ENCODE data around the gene TBX2.
A peak's percentile ranks its signal among the peaks of the same experiment; 100 is the strongest.

The TBX2 gene

DNA sequence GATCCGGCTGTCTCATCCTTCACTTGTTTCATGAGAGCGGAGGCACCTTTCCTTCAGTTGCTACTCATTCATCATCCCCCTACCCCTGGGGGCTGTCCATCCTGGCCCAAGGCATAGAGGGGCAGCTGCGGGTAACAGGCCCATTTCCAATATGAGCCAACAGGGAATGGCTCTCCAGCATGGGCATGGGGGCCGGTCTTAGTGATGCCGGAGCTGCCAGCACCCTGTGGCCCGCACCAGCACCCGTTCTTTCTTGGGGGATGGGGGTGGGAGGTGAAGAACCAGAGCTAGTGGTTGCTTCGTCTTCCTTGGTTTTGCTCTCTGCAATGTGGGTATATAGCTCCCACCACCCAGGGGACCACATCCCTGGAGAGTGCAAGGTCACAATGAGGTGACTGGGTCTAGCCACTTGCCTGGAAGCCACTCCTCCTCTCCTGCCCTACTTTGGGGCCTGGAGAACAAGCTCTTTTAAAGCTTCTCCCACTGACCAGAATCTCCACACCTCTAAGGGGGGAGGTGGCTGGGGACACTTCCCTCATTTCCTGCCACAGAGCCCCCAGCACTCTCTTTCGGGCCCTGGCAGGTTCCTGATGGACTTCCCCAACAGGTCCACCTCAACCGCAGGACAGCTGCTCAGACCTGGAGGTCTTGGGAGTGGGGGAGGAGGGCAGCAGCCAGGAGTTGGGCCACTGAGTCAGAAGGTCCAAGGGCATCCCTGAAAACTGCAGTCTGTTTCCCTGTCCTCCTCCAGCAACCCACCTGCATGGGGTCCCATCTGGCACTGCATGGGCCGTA lies 11.9 kb upstream of the TBX2 start:
- no peak for DNase-seq (ENCODE audit: low read depth)

DNA sequence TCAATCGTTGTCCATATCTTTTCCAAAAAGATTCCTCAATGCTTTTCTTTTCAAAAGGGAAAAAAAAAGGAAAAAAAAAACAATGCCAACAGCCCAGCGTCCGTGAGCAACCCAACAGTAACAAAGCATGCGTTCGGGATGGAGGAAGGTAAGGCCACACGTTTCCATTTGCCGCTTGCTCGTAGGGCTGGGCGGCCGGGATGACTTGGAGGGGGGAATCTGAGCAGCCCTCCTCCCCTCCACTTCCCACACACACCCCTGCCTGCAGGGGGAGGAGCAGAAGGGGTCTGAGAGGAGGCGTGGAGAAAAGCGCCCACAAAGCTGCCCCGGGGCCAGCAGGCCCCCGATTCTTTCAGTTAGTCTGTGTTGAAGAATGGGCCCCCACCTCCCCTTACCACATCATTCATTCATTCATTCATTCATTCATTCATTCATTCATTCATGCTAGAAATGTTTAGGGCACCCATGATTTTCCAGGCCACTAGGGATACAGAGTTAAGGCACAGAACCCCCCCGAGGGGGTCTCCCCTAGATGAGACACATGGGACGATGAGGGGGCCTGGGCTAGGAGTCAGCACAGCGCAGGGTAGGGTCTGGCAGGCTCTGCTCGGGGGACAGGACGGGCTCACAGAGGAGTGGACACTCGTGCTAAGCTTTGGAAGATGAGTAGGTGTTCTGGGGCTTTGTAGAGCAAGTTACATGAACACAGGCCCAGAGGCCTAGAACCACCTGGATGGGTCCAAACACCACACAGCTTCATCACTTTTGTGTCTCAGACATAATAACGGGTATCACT lies 10.9 kb upstream of the TBX2 start:
- DNase-seq (ENCODE audit: low read depth): no peak

DNA sequence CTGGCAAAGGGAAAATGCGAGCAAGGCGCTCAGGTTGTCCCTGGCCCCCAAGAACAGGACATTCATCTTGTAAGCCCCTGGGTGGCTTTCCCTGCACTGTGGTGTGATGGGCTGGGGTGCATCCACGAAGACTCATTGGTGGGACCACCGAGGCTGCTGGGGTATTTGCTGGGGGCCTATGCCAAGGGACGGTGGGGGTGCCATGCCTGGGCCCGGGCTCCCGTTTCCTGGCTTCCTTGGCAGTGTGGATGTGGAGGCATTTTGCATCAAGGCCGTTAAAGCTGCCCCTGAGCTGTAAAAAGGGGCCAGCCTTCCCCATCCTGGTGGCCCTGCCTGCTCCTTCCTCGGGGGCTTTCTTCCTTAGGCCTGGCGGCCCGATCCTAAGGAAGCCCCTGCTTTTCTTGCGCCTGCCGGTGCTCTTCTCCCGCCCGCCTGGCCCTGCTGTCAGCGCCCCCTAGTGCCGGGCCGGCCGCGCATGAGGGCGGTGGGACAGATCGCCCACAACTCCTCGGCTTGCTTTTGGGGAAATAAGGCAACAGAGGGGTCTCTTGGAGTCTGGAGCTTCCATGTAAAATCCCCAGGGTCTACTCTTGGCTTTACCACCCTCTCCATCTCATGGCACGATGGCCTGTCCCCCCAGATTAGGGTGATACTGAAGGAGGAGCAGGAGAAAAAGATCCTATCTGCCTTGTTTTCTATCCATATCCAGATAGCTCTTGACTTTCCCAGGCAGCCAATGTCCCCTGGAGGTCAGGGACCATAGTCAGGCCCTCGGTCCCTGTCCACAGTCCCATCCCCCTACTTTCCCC lies 9.8 kb upstream of the TBX2 start:
- peak; percentile 40 for DNase-seq (ENCODE audit: low read depth)

DNA sequence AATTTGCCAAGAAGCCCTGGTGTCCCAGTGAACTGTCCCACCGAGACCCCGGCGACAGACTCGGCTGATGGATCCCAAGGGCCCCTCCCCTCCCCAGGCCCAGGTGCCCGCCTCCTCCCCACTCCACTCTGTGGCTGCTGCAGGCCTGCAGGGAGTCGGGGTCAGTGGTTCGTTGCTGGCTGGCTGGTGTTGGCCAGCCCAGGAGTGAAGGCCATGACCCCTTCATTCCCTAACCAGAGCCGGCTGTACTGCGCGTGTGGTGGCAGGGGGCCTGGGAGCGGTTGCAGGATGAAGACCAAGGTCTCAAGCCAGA lies 9.2 kb upstream of the TBX2 start:
- DNase-seq (ENCODE audit: low read depth): no peak

DNA sequence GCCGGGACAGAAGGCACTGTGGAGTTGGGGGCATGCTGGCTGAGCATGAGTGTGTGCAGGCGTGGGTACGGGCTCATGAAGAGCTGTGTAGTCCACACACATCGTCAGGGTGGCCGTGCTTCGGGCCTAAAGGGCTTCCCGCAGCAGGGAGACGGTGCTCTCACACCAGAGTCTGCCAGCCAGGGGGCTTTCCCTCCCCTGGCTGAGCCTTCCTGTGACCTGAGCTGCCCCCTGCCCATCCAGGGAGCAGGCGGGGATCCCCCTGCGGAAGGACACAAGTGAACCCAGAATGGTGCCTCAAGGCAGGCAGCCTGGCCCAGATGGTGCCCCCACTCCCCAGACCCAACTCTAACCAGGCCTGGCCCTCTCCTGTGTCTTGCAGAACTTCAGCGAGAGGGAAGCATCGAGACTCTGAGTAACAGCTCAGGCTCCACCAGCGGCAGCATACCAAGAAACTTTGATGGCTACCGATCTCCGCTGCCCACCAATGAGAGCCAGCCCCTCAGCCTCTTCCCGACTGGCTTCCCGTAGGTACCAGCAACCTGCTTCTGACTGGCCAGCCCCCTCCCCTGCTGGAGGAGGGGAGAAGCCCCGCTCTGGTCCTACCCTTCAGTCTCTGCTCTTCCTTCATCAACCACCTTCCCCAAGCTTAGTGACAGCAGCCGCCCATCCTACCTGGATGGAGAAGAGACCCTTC lies 7.9 kb upstream of the TBX2 start:
- DNase-seq (ENCODE audit: low read depth): no peak

DNA sequence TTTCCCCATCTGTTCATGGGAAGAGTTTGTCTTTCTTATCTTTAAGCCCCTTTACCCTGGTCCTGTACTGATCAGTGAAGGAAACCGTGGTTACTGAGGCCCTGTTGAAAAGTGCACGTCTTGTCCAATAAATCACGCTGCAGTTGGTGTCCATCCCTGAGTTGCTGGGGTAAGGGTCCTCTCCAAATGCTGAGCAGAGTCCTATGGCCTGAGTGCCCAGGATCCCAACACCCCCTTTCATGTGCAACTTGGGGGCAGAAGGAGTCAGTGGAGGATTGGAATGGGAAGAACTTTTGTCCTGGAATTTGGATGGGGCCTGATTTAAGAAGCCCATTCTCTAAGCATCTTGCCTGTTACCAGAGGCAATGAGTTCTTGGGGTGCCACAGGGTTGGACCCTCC lies 7.0 kb upstream of the TBX2 start:
- no peak for DNase-seq (ENCODE audit: low read depth)

DNA sequence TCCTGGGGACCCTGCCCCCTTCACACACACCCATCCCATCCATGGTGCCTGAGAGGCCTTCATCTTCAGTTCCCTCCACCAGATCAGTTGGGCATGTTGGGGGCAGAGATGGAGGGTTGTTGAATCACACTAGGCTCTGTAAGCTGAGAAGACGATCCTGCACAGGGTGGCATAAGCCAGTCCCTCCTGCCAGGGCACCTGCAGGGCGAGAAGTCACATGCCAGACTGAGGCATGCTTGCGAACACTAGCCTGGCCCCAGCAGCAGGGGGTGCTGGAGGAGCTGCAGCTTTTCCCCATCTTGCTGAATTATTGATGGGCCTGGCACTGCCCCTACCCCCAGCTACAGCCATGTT lies 6.1 kb upstream of the TBX2 start:
- DNase-seq (ENCODE audit: low read depth): no peak

DNA sequence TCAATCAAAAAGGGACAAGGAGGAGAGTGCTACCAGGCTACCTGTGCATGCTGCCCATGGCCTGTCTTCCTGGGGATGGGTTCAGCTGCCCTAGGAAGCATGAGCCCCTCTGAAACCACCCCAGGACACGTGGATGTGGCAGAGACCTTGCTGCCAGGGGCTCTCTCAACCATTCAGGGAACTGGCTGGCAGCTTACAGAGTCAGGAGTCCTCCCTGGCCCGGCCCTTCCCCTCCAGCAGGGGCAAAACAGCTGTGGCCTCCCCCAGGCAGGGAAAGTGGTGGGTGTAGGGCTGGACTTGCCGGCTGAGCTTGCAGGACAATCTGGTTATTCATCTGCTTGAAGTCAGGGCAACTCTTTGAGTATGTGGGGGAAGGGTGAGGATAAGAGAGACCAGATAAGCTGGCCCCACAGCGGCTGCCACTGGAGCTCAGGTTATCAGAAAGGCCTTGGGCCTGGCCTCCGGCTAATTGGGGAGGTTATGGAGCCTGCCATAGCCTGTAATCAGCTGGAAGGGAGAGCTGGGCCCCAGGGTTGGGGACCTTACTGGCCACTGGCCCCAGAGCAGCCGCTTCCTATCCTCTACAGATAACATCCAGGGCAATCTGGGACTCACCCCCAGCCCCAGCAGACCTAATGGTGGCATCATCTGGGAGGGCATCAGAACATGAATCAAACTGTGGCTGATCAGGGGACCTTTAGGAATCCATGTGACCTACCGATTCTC lies 5.6 kb upstream of the TBX2 start:
- DNase-seq (ENCODE audit: low read depth): no peak

DNA sequence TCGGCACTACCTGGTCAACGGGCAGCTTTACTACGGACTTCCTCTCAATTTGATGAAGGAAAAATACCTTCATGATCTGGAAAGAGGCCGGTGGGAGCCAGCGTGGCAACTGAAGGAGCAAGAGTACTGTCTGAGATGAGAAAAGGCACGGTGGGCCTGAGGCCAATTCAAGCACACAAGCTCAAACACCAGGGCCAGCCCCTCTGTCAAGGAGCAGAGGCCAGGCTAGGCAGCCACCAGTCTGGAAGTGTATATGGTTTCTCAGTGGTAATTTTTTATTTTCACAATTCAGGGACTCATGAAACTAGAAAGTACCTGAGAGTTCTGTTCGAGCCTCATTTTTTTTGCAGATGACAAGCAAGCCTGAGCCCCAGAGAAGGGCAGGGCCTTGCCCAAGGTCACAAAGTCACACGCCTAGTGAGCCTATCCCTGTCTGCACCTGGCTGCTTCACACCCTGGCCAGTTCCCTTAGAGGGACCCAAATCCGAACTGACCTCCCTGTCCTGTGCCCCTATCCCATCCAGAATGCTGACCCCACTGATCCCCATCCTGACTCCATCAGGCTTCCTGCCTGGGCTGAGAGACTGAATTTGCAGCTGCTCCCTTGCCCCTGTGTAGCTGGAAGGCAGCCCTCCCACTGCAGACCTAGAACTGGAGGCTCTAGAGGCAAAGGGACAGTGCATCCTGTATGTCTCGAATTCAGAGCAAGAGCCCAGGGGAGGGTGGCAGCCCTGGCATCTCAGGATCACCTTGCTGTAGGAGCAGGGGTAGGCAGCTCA lies 4.8 kb upstream of the TBX2 start:
- no peak for DNase-seq (ENCODE audit: low read depth)

DNA sequence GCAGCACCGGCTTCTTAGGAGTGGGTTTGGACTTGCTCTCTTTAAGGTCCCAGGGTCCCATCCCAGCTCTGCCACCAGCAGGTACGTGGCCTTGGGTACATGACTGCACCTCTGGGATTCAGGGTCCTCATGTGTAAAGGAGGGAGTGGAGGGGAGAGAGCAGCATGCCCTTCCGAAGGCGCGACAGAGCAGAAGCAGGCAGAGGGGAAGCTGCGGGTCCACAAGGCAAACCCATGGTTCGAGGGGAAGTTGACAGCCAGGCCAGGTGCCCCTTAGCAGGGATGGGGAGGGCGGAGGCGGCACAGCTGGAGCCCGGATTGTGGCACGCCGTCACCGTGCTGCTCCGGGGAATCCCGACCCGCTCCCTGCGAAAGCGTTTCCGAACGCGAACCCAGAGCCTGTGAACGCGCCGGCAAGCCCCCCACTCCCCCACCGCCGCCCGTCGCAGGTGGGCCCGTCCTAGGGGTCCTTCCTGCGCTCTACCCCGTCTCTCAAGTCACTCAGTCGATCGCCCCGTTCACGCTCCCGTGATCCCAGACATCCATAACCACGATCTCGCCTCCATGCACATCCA lies 4.1 kb upstream of the TBX2 start:
- DNase-seq (ENCODE audit: low read depth): no peak

DNA sequence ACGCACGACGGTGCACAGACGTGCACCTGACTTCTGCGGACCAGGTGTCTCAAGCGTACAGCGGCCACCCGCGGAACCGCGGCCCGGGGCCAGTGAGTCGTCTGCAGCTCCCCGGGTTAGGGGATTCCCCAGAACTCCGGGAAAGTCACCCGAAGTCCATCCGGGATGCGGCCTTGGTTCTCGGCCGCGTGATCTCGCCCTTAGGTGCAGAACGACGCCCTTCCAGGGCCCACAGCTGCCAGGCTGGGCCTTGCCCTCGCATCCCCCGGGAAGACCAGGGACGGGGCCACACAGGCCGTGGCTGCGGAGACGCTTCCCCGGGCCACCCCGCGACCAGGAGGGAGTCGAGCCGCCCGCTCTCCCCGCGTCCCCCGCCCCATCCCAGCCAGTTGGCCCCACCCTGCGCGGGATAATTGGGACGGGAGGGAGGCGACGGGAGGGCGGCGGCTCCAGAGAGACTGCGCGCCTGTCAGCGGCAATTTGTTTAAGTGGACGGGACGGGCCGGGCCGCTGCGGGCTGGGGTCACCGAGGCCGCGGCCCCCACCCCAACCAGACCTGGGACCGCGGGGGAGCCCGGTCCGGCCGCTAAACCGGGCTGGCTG lies 3.6 kb upstream of the TBX2 start:
- DNase-seq (ENCODE audit: low read depth): no peak

DNA sequence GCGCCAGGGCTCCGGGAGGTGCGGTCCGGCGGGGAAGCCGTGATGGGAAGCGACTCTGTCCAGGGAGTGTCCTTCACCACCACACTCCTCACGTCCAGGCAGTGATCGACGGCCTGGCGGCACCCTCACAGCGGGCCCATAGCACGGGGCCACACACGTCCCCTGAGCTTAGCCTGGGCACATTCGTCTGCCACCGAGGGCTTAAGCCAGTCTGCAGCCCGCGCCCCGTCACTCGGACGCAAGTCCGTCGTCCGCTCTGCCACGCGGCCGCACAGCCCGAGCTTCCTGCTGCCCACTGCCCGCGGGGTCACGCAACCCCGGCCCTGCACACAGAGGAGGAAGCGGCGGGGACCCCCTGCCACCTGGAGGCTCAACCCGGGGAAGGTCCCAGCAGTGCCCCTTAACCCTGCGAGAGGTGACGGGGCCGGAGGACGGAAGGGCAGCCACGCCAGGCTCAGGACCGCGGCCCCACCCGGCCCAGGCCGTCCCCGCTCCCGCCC lies 3.0 kb upstream of the TBX2 start:
- DNase-seq (ENCODE audit: low read depth): no peak

DNA sequence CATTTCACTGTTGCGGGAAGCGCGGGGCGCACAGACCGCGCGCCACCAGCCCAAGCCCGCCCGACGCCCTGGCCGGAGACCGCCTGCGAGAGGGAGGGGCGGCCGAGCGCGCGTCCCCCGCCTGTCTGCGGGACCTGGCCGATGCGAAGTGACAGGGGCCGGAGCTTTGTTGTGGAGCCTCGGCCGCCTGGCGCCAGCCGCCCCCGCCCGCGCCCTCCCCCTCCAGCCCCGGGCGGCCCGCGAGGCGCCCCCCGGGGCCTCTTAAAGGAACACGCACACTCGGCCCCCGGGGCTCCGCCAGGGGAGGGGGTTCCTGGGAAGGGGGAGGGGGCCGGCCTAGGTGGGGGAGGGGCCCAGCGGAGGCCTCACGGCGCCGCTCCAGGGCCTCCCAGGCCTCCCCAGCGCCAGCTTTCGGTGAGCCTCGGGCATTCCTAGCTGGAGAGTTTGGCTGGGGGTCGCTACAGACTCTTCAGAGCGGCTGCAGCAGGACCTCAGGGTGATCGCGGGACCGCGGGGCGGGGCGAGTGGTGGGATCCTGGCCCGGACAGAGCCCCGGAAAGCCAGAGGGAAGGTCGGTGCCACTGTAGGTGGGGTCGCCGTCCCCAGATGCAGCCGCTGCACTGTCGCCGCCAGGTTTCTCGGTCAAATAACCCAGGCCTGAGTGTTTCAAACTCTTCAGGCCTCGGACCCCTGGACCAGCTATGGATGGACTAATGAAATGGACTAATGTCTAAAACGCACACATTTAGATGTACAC lies 2.4 kb upstream of the TBX2 start:
- DNase-seq (ENCODE audit: low read depth): no peak

DNA sequence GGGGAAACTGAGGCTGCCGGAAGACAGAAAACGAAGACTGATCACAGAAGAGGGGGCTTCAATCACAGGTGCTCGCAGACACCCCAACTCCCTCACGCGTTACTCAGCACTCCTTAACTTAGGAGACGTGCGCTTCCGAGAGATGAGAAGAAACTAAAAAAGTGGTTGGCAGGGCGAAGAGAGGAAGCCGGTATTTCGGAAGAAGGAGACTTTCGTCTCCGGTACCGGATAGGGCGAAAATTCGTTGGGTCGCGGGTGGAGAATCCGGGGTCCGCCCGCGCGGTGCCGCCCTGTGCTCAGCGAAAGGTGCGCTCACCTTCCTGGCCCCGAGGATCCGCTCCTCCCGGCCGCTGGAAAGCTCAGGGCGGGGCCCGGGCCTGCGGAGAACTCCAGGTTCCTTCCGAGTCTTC lies 917 bp upstream of the TBX2 start:
- DNase-seq (ENCODE audit: low read depth): no peak

DNA sequence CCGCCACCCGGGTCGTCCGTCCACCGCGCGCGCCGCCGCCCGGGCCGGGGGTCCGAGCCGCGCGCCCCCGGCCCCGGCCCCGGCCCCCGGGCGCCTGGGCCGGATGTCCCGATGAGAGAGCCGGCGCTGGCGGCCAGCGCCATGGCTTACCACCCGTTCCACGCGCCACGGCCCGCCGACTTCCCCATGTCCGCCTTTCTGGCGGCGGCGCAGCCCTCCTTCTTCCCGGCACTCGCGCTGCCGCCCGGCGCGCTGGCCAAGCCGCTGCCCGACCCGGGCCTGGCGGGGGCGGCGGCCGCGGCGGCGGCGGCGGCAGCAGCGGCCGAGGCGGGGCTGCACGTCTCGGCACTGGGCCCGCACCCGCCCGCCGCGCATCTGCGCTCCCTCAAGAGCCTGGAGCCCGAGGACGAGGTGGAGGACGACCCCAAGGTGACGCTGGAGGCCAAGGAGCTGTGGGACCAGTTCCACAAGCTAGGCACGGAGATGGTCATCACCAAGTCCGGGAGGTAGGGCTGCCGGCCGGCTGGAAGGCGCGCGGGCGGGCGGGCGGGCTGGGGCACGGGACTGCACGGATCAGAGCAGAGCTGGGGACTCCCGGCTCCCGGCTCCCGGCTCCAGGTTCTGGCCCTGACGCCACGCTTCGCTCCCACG lies 548 bp downstream of the TBX2 start:
- DNase-seq (ENCODE audit: low read depth): peak; percentile 27

DNA sequence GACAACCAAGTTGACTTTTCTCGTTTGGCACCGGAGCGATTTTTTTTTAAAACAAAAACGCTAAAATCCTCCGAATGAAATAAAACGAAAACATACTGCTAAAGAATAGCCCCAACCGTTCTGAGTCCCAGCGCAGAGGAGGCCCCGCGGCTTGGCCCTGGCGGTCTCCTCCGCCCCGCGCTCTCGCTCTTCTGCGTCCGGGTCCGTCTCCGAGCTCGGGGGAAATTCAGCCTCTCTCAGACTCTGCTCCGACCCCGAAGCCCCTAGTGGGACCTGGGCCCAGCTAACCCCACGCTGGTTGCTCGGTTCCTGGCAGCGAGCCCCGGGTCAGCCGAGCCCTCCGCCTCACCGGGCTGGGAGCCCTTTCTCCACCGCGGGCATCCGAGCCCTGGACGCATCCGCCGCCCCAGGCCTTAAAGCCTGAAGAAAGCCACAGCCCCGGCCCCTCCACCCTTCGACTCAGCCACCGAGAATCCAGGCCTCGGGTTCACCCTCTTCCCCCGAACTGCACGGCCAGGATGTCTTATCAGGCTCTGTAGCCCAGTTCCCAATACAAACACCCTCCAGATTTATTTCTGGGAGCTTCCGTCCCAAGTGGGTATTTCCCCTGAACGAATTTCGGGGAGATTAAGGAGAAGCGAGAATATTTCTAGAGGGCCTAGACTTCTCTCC lies 1.2 kb downstream of the TBX2 start:
- no peak for DNase-seq (ENCODE audit: low read depth)

DNA sequence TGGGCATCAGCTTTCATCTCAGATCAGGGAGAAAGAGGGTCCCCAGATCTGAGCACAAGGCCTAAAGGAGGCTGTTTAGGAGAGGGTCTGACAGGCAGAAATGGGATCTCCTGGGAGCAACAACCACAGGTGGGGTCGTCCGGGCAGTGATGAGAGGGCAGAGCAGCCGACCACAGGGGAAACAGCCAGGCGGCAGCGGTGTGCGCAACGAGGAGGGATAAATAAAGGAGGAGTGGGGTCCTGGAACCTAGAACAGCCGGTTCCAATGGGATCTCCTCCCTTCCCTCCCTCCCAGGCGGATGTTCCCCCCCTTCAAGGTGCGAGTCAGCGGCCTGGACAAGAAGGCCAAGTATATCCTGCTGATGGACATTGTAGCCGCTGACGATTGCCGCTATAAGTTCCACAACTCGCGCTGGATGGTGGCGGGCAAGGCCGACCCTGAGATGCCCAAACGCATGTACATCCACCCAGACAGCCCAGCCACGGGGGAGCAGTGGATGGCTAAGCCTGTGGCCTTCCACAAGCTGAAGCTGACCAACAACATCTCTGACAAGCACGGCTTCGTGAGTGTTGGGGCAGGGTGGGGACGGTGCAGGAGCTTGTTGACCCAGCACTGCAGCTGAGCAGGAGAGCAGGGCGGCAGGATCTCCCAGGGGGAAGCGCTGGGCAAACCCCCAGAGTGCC lies 1.9 kb downstream of the TBX2 start:
- DNase-seq (ENCODE audit: low read depth): no peak
